ENCODE data around the gene PRDX5. TPM values are rescaled to one million over a fixed set of nuclear protein-coding genes. Genes with fewer than 3 reads are reported as not detected.
"Not testable (repeated sequence)": the region's sequence is repeated elsewhere in the genome, so short reads cannot be mapped to it uniquely, and the experiment has no call there.

PRDX5 gene
- total RNA-seq, 1 experiment from 2014 or later: 303 TPM

DNA sequence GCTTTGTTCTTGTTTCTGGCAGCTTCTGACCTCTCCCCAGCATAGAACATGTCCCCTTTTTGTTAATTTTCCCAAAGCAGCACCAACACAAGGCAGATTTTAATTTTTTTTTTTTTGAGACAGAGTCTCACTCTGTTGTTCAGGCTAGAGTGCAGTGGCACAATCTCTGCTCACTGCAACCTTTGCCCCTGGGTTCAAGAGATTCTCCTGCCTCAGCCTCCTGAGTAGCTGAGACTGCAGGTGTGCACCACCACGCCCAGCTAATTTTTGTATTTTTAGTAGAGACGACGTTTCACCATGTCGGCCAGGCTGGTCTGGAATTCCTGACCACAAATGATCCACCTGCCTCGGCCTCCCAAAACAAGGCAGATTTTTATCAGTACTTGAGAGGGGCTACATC is 10.1 kb upstream of the PRDX5 start:
- not testable (repeated sequence) for DNase-seq; H3K36me3 ChIP-seq (replicated peaks; ENCODE audit: control insufficient read depth, insufficient read depth, low read length); H3K4me3 ChIP-seq (ENCODE audit: insufficient read depth, low read depth, low read length); H3K27me3 ChIP-seq (ENCODE audit: control insufficient read depth, insufficient read depth, low read length)

DNA sequence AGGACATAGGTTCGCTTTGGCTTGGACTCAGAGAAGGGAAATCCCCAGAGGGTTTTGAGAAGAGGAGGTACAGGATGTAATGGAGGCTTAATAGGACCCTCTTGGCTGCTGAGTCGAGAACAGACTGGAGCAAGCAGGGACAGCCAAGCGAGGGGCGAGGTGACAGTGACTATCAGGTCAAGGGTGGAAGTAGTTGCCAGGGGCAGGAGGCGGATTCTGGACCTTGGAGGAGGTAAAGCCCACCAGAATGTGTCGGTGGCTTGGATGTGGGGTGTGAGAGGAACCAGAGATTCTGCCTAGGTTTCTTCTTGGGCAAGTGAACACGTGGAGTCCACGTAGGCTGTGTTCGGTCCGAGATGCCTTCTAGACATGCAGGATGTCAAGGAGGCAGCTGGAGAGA is 5.0 kb upstream of the PRDX5 start:
- no peak for DNase-seq
- no peaks in the 10 kb centered on the region for H3K27me3 ChIP-seq (ENCODE audit: control insufficient read depth, insufficient read depth, low read length)
- peaks cover 7% of the 10 kb centered on the region for H3K36me3 ChIP-seq (replicated peaks; ENCODE audit: control insufficient read depth, insufficient read depth, low read length)
- no peak overlapping the region for H3K4me3 ChIP-seq (ENCODE audit: insufficient read depth, low read depth, low read length)

DNA sequence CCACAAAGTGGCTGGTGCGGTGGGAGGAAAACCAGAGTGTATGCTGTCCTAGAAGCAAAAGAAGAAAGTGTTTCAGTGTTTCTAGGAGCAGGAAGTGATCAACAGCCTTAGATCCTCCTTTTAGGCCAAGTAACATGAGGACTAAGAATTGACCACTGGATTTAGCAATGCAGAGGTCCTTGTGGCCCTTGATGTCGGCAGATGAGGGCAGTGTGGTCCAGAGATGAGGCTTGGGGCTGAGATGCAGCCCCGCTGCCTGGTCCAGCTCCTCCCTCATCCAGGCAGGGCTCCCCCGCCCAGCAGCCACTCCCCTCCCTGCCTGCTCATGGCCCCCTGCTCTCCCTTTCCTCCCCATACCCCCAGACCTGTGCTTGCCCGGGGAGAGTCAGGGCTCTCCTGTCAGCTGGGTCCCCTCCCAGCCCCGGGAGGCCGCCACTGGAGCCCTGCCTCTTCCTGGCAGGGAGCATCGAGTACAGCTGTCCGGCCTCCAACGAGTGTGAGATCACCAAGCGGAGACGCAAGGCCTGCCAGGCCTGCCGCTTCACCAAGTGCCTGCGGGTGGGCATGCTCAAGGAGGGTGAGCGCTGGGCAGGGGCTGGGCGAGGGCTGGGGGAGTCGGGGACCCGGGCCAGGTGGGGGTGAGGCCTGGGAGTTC is 4.3 kb upstream of the PRDX5 start:
- no peaks in the 10 kb centered on the region for H3K27me3 ChIP-seq (ENCODE audit: control insufficient read depth, insufficient read depth, low read length)
- H3K4me3 ChIP-seq (ENCODE audit: insufficient read depth, low read depth, low read length): no peak overlapping the region
- peaks cover 7% of the 10 kb centered on the region for H3K36me3 ChIP-seq (replicated peaks; ENCODE audit: control insufficient read depth, insufficient read depth, low read length)
- DNase-seq: peak; percentile 61

DNA sequence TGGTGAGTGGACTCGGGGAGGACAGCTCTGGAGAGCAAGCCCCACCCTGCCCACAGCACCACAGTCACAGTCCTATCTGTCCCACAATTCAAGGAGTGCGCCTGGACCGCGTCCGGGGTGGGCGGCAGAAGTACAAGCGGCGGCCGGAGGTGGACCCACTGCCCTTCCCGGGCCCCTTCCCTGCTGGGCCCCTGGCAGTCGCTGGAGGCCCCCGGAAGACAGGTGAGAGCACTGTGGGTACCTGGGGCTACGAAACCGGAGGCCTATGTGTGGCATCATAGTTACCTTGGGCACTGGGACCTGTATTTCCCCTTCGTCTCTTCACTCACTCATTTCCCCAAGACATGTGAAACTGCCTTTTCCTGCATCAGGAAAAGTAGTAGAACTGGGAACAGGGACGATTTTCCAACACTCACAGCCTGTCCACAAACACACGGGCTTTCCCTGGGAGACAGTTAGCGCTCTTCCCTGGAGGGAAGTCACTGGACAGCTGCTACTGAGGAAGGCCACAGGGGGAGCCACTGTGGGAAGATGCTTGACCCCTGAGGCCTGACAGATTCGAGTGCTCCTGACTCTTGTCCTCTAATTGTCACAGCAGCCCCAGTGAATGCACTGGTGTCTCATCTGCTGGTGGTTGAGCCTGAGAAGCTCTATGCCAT is 3.6 kb upstream of the PRDX5 start:
- Histone ChIP-seq H3K4me3 (ENCODE audit: insufficient read depth, low read depth, low read length) (no peak overlapping the region), H3K36me3 (replicated peaks; ENCODE audit: control insufficient read depth, insufficient read depth, low read length) (peaks cover 7% of the 10 kb centered on the region), H3K27me3 (ENCODE audit: control insufficient read depth, insufficient read depth, low read length) (no peaks in the 10 kb centered on the region)
- DNase-seq: peak; percentile 62

DNA sequence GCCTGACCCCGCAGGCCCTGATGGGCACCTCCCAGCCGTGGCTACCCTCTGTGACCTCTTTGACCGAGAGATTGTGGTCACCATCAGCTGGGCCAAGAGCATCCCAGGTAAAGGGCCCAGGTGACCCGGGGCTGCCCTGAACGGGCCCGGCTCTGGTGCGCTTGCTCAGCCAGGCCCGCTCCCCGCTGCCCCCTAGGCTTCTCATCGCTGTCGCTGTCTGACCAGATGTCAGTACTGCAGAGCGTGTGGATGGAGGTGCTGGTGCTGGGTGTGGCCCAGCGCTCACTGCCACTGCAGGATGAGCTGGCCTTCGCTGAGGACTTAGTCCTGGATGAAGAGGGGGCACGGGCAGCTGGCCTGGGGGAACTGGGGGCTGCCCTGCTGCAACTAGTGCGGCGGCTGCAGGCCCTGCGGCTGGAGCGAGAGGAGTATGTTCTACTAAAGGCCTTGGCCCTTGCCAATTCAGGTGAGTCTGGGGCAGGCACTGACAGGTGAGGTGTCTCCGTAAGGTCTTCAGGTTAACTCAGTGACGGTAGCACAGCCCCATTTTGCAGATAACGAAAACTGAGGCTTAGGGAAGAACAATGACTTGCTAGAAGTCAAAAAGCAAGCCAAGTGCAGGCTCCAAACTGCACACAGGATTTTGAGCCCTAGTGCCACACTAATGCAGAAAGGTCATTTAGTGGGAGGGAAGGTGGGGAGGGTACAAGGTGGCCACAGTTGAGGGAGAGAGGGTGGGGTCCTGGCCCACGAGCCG is 2.9 kb upstream of the PRDX5 start:
- peaks cover 7% of the 10 kb centered on the region for H3K36me3 ChIP-seq (replicated peaks; ENCODE audit: control insufficient read depth, insufficient read depth, low read length)
- H3K27me3 ChIP-seq (ENCODE audit: control insufficient read depth, insufficient read depth, low read length): no peaks in the 10 kb centered on the region
- no peak overlapping the region for H3K4me3 ChIP-seq (ENCODE audit: insufficient read depth, low read depth, low read length)
- DNase-seq: peak; percentile 66

DNA sequence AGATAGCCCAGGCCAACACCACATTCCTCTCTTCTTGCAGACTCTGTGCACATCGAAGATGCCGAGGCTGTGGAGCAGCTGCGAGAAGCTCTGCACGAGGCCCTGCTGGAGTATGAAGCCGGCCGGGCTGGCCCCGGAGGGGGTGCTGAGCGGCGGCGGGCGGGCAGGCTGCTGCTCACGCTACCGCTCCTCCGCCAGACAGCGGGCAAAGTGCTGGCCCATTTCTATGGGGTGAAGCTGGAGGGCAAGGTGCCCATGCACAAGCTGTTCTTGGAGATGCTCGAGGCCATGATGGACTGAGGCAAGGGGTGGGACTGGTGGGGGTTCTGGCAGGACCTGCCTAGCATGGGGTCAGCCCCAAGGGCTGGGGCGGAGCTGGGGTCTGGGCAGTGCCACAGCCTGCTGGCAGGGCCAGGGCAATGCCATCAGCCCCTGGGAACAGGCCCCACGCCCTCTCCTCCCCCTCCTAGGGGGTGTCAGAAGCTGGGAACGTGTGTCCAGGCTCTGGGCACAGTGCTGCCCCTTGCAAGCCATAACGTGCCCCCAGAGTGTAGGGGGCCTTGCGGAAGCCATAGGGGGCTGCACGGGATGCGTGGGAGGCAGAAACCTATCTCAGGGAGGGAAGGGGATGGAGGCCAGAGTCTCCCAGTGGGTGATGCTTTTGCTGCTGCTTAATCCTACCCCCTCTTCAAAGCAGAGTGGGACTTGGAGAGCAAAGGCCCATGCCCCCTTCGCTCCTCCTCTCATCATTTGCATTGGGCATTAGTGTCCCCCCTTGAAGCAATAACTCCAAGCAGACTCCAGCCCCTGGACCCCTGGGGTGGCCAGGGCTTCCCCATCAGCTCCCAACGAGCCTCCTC is 2.0 kb upstream of the PRDX5 start:
- DNase-seq; H3K4me3 ChIP-seq (ENCODE audit: insufficient read depth, low read depth, low read length): not testable (repeated sequence)

DNA sequence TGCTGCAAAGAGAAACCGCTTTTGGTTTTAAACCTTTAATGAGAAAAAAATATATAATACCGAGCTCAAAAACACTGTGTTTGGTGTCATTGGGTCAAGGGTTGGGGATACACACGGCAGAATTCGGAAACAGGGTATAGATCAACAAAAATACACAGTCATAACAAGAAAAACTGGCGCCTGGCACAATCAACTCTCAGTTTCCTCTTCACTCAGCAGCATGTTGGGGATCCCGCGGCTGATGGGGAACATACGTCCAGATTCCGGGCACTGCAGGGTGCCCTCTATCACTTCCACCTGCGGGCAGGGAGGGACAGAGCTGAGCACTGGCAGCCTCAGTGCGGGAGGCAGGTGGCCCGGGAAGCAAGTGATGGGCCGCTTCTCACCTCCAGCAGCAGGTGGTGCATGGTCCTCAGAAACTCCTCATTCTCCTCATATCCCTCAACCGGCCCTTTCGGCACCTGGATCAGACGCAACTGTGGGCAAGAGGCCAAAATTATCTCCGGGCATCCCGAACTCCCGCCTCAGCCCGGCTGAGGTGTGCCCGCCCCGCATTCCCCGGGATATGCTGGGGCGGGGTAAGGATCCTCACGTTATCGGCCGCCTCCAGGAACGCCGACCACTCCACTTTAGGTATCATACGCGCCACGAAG is 1.1 kb upstream of the PRDX5 start:
- DNase-seq: peak; percentile 83
- H3K27me3 ChIP-seq (ENCODE audit: control insufficient read depth, insufficient read depth, low read length): no peaks in the 10 kb centered on the region
- peak overlapping the region; percentile 99 for H3K4me3 ChIP-seq (ENCODE audit: insufficient read depth, low read depth, low read length)
- peaks cover 21% of the 10 kb centered on the region for H3K36me3 ChIP-seq (replicated peaks; ENCODE audit: control insufficient read depth, insufficient read depth, low read length)

More for the DNA sequence above, 2.0 kb upstream of the PRDX5 start:
- H3K27me3 ChIP-seq (ENCODE audit: control insufficient read depth, insufficient read depth, low read length): not testable (repeated sequence)
- H3K36me3 ChIP-seq (replicated peaks; ENCODE audit: control insufficient read depth, insufficient read depth, low read length): peaks cover 16% of the 10 kb centered on the region

DNA sequence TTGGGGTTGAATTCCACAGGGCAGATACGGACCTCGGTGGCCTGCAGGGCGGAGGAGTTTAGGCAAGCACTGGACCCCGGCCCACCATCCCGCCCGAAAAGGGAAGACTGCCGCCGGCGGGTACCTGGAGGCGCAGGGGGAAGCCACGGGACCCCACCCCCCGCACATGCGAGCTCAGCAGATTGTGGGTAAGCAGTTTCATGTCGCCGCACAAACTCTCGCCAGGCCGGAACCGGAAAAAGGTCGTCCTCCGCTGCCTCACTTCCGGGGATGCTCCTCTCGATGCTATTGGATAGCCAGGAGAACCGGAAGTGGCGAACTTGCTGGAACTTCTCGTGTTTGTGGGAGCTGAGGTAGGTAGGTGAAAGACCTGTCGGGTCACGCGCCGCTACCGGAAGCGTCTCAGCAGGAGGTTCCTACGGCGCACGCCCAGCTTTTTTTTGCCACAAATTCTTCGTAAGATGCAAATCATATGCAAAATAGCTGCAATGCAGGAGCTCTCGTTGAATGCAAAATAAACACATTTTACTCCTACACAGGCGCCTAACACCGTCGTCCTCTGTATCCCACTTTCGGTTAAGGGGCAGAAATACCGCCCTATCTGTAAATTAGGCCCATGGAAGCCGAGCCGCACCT is 478 bp upstream of the PRDX5 start, which contains the start of gene TRMT112:
TSS of gene TRMT112 (minus strand) at position 235 of the 636 bp plus-strand sequence. CDS start at position 202, 33 bp downstream.
- DNase-seq: peak; percentile 93
- H3K36me3 ChIP-seq (replicated peaks; ENCODE audit: control insufficient read depth, insufficient read depth, low read length): peaks cover 21% of the 10 kb centered on the region
- H3K27me3 ChIP-seq (ENCODE audit: control insufficient read depth, insufficient read depth, low read length): no peaks in the 10 kb centered on the region
- peak within 1 kb of the TSS; percentile 99 for H3K4me3 ChIP-seq (ENCODE audit: insufficient read depth, low read depth, low read length)

DNA sequence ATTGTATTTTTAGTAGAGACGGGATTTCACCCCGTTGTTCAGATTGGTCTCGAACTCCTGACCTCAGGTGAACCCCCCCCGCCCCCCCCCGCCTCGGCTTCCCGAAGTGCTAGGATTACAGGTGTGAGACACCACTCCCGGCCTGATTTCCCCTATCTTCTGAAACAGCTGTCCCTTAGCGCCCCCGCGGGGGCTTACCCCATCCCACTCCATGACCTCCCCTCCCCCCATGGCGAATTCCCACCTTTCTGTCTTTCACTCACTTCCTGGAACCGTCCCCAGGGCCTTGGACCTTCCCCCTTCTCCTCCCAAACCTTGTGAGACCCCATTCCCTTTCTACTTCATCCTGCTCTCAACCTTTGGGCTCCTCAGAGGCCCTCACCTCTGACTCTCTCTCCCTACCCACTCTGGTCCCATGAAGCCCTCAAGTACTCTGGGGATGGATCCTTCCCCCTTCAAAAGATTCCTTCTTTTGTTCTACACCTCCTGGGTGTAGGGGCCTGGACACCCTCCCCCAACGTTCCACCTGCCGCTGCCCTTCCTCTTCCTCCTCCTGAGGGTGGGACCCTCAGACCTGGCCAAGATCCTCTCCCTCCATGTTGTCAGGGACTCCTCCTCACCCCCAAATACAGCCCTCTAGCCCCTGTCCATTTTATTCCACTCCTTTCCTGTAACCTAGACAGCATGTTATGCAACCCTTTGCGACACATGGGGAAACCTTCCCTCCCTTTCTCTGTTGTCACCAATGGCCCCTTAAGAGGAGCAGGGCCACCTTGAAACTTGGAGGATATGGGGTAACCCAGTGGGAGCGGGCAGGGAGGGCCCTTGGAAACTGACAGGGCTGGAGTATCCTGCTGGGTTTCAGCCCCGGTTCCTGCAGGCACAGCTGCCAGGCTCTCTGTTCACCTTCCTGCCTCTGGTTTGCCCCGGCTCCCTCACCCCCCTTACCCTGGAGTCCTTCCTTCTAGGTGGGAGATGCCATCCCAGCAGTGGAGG is 1.1 kb downstream of the PRDX5 start:
- Histone ChIP-seq H3K27me3 (ENCODE audit: control insufficient read depth, insufficient read depth, low read length) (no peaks in the 10 kb centered on the region), H3K4me3 (ENCODE audit: insufficient read depth, low read depth, low read length) (peak overlapping the region; percentile 99), H3K36me3 (replicated peaks; ENCODE audit: control insufficient read depth, insufficient read depth, low read length) (peaks cover 21% of the 10 kb centered on the region)
- peak; percentile 76 for DNase-seq

DNA sequence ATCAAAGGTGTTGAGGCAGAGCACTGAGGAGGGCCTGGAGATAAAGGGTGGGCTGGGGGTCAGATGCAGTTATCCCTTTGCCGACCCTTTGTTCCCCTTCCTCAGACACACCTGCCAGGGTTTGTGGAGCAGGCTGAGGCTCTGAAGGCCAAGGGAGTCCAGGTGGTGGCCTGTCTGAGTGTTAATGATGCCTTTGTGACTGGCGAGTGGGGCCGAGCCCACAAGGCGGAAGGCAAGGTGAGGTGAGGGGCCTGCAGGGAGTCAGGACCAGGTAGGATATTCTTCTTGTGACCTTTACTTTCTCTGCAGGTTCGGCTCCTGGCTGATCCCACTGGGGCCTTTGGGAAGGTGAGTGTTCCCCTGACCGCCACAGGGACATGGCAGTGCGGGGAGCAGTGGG is 2.6 kb downstream of the PRDX5 start:
- Histone ChIP-seq H3K27me3 (ENCODE audit: control insufficient read depth, insufficient read depth, low read length) (no peaks in the 10 kb centered on the region), H3K4me3 (ENCODE audit: insufficient read depth, low read depth, low read length) (no peak overlapping the region), H3K36me3 (replicated peaks; ENCODE audit: control insufficient read depth, insufficient read depth, low read length) (peaks cover 14% of the 10 kb centered on the region)
- no peak for DNase-seq

DNA sequence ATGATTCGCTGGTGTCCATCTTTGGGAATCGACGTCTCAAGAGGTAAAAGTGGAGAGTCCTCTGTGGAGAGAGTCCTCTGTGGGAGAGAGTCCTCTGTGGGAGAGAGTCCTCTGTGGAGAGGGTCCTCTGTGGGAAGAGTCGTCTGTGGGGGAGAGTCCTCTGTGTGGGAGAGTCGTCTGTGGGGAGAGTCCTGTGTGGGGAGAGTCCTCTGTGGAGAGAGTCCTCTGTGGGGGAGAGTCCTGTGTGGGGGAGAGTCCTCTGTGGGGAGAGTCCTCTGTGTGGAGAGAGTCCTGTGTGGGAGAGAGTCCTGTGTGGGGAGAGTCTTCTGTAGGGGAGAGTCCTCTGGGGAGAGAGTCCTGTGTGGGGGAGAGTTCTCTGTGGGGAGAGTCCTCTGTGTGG is 3.1 kb downstream of the PRDX5 start:
- DNase-seq: no peak
- Histone ChIP-seq H3K4me3 (ENCODE audit: insufficient read depth, low read depth, low read length) (no peak overlapping the region), H3K36me3 (replicated peaks; ENCODE audit: control insufficient read depth, insufficient read depth, low read length) (peaks cover 14% of the 10 kb centered on the region)

DNA sequence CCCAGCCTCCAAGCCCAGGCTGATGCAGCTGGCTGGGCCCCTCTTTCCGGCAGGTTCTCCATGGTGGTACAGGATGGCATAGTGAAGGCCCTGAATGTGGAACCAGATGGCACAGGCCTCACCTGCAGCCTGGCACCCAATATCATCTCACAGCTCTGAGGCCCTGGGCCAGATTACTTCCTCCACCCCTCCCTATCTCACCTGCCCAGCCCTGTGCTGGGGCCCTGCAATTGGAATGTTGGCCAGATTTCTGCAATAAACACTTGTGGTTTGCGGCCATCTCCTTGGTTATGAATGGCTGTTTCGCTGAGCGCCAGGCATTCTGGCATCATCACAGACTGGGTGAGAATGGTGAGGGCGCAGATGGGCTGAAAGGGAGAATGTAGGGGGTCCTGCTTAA is 3.6 kb downstream of the PRDX5 start:
- no peaks in the 10 kb centered on the region for H3K27me3 ChIP-seq (ENCODE audit: control insufficient read depth, insufficient read depth, low read length)
- H3K4me3 ChIP-seq (ENCODE audit: insufficient read depth, low read depth, low read length): no peak overlapping the region
- no peak for DNase-seq
- peaks cover 14% of the 10 kb centered on the region for H3K36me3 ChIP-seq (replicated peaks; ENCODE audit: control insufficient read depth, insufficient read depth, low read length)

More for the DNA sequence above, 3.1 kb downstream of the PRDX5 start:
- H3K27me3 ChIP-seq (ENCODE audit: control insufficient read depth, insufficient read depth, low read length): no peaks in the 10 kb centered on the region

DNA sequence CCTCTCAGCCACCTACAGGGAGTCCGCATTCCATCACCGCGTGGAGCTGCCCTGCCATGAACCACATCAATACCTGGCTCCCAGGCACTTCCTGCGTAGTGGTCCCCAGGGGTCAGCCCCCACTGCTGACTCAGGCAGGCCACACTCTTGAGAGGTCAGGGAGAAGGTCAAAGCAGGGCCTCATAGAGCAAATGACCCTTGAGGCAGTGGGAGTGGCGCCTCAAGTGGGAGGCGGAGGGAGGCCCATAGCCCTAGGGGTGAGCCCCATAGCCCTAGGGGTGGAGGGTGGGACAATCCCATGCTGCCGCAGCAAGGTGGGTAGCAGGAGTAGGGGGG is 5.0 kb downstream of the PRDX5 start:
- H3K27me3 ChIP-seq (ENCODE audit: control insufficient read depth, insufficient read depth, low read length): no peaks in the 10 kb centered on the region
- H3K36me3 ChIP-seq (replicated peaks; ENCODE audit: control insufficient read depth, insufficient read depth, low read length): peaks cover 14% of the 10 kb centered on the region
- DNase-seq: peak; percentile 62
- H3K4me3 ChIP-seq (ENCODE audit: insufficient read depth, low read depth, low read length): no peak overlapping the region
